ENCODE measurements around the gene HIVEP3. TPM values are rescaled to one million over a fixed set of nuclear protein-coding genes. Genes with fewer than 3 reads are reported as not detected.

The HIVEP3 gene
- total RNA-seq, 2 donors from 2014 or later: 4.7 to 5.8 TPM

DNA sequence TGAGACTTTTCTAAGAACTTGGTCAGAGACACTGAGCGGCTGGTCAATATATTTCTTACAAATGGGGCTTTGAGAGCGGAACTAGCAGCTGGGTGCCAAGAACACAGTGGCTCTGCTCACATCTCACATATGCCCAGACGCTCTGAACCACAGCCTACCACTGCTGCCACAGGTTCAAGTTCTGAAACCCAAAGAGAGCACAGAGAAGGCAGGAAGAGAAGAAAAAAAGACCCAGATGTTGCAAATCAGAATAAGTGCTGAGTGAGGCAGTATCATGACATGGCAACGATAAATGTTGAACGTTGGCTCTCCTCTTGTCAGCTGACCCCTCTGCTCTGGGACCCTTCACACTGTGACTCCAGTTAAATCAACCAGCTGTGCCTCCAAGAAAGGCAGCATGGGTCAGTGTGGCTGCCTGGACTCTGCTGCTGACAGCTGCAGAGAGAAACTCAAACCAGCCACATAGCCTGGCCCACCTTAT lies 26.4 kb downstream of the HIVEP3 start:
- no peak overlapping the region for H3K4me3 ChIP-seq

DNA sequence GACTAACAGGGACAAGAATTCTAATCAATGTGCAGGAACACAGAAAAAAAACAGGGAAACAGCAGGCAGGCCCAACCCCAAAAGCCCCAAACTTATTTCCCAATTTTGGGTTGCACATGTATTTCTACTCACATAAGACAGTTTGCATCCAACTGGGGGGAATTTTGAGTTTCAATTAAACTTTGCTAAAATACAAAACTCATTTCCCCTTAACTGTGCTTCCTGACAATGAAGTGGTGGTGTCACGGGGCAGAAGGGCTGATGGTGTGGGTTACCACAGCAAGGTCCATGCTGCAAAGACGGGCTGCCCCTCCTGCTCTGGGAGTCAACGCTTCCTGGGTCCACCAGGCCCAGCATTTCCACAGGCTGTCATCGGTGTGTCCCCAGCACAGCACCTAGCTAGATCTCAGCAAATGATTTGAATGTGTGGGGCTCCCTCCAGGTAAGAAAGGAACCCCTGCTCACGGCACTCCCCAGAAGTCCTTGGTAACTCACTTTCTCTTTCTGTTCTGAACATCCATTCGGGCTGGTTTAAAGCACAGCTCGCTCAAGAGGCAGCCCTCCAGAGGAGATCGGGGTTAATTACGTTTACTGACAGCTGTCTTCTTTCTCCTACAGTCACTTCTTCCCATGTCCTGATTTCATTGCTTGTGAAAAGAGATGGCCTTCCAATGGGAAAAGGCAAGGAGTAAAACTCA lies 27.4 kb downstream of the HIVEP3 start:
- Histone ChIP-seq H3K27ac (peak overlapping the region; percentile 79 to 83), H3K4me3 (peak overlapping the region; percentile 3 to 39), H3K9me3 (no peaks in the 10 kb centered on the region), H3K27me3 (no peaks in the 10 kb centered on the region), H3K36me3 (no peaks in the 10 kb centered on the region), H3K4me1 (peaks cover 0 to 37% of the 10 kb centered on the region in 2 donors)
- DNase-seq (ENCODE audit: low spot score): no peak
- TF ChIP-seq, protein P1, sequence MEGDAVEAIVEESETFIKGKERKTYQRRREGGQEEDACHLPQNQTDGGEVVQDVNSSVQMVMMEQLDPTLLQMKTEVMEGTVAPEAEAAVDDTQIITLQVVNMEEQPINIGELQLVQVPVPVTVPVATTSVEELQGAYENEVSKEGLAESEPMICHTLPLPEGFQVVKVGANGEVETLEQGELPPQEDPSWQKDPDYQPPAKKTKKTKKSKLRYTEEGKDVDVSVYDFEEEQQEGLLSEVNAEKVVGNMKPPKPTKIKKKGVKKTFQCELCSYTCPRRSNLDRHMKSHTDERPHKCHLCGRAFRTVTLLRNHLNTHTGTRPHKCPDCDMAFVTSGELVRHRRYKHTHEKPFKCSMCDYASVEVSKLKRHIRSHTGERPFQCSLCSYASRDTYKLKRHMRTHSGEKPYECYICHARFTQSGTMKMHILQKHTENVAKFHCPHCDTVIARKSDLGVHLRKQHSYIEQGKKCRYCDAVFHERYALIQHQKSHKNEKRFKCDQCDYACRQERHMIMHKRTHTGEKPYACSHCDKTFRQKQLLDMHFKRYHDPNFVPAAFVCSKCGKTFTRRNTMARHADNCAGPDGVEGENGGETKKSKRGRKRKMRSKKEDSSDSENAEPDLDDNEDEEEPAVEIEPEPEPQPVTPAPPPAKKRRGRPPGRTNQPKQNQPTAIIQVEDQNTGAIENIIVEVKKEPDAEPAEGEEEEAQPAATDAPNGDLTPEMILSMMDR (IDR thresholded peaks at IDR 0.05): no peak

More for the DNA sequence above, 26.4 kb downstream of the HIVEP3 start:
- no peaks in the 10 kb centered on the region for H3K27me3 ChIP-seq
- TF ChIP-seq, protein P1 (IDR thresholded peaks at IDR 0.05): no peak
- peaks cover 0 to 37% of the 10 kb centered on the region in 2 donors for H3K4me1 ChIP-seq
- H3K27ac ChIP-seq: peak overlapping the region; percentile 79 to 83
- H3K9me3 ChIP-seq: no peaks in the 10 kb centered on the region
- H3K36me3 ChIP-seq: no peaks in the 10 kb centered on the region
- DNase-seq (ENCODE audit: low spot score): no peak

- Histone ChIP-seq H3K36me3 (no peaks in the 10 kb centered on the region), H3K4me1 (peaks cover 0 to 37% of the 10 kb centered on the region in 2 donors), H3K27me3 (no peaks in the 10 kb centered on the region), H3K4me3 (peak overlapping the region in 1 of 2 donors; percentile 39), H3K27ac (peak overlapping the region; percentile 79 to 83), H3K9me3 (no peaks in the 10 kb centered on the region)
- TF ChIP-seq, protein P1 (IDR thresholded peaks at IDR 0.05): no peak
- no peak for DNase-seq (ENCODE audit: low spot score)
Observed at GRCh38 chr1:41890825-41891198, 27.9 kb downstream of the HIVEP3 start.

DNA sequence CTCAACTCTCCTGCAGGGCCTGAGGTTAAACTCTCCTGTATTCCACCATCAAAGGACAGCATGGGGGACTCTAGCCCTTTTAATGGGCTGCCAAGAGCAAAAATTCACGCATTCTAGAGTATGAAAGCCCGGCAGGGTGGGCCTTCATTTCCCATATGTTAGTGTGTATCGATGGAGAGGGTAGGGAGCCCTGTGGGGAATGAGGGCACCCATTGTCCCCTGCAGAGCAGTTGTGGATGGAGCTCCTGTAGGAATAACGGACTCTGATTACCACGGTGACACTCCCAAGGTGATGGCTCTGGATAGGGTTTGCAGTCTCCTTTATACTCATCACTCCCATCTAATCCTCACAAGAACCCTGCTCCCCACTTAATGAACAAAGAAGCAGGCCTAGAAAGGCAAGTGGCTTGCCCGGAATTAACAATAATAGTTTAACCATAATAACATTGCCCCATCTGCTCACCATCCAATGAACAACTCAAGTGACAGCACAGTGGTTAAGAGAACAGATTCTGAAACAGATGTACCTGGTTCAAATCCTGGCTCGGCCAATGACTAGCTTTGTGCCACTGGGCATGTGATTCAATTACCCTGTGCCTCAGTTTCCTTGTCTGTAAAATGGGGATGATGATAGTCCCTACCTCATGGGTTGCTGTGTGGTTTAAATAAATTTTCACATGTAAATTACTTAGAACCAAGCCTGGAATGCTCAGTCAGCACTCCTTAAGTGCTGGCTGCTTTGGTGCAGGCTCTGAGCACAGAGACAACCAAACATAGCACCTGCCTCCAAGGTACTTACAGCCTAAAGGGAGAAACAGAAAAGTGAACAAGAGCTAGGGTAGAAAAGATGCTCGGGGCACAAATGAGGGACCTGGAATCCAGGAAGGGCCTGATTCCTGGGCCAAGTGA lies 29.0 kb downstream of the HIVEP3 start:
- peaks cover 0 to 34% of the 10 kb centered on the region in 2 donors for H3K4me1 ChIP-seq
- DNase-seq (ENCODE audit: low spot score): no peak
- no peaks in the 10 kb centered on the region for H3K9me3 ChIP-seq
- TF ChIP-seq, protein P1 (IDR thresholded peaks at IDR 0.05): no peak
- no peaks in the 10 kb centered on the region for H3K27me3 ChIP-seq
- H3K36me3 ChIP-seq: no peaks in the 10 kb centered on the region
- no peak overlapping the region for H3K4me3 ChIP-seq
- H3K27ac ChIP-seq: peak overlapping the region; percentile 79 to 83

DNA sequence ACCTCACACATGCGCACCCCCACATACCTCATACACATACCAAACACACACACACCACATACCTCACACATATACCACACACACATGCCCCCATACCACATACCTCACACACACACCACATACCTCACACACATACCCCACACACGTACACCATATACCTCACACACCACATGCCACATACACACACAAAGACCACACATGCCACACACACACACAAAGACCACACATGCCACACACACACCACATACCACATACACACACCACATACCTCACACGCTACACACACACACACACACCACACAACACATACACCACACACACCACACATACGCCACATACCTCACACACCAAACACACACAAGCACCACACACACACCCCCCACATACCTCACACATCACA lies 30.0 kb downstream of the HIVEP3 start:
- no peak overlapping the region for H3K27ac ChIP-seq
- TF ChIP-seq, protein P1 (IDR thresholded peaks at IDR 0.05): no peak
- H3K36me3 ChIP-seq: no peaks in the 10 kb centered on the region
- no peaks in the 10 kb centered on the region for H3K27me3 ChIP-seq
- H3K4me1 ChIP-seq: peaks cover 0 to 37% of the 10 kb centered on the region in 2 donors
- no peak overlapping the region for H3K4me3 ChIP-seq
- DNase-seq (ENCODE audit: low spot score): no peak
- H3K9me3 ChIP-seq: no peaks in the 10 kb centered on the region

Data from right atrium auricular region (tissue), 2 donors.